Right lobe of liver (tissue), 6 donors: ENCODE data around the gene FFAR1. TPM values are rescaled to one million over a fixed set of nuclear protein-coding genes. Genes with fewer than 3 reads are reported as not detected.

Experiments used
- ATAC-seq, 4 donors: fragments of 200-7000 bp; cut with Tn5 transposase; one replicate each; pipeline ENCODE4 v1.9.1; 2020; ENCODE audit warnings: mild to moderate bottlenecking in 4 of 4, moderate library complexity in 4 of 4
- DNase-seq, 3 donors: peaks; one replicate each; pipeline ENCODE4 v3.0.0-alpha.2; 2020
- H3K27ac ChIP-seq, 3 donors: fragments of 200-600 bp; one replicate each; pipeline ENCODE4 v1.8.0; 2022
- H3K27me3 ChIP-seq, 2 donors: fragments of 200-600 bp; one replicate each; pipeline ENCODE4 v1.8.0; 2022
- H3K36me3 ChIP-seq, 4 donors: fragments of 200-600 bp; sonication (generic) in 1 of 4; one replicate each; pipeline versions ENCODE4 v1.5.1 to v1.8.0; 2017 to 2022; ENCODE audit warnings: control low read depth in 1 of 4
- H3K4me1 ChIP-seq, 4 donors: fragments of 200-600 bp; sonication (generic) in 1 of 4; one replicate each; pipeline versions ENCODE4 v1.5.1 to v1.8.0; 2017 to 2022; ENCODE audit warnings: control low read depth in 1 of 4
- H3K4me3 ChIP-seq, 3 donors: fragments of 200-600 bp; one replicate each; pipeline ENCODE4 v1.8.0; 2022
- H3K9me3 ChIP-seq, 4 donors: fragments of 200-600 bp; sonication (generic) in 1 of 4; one replicate each; pipeline versions ENCODE4 v1.5.1 to v1.8.0; 2017 to 2022; ENCODE audit warnings: control low read depth in 1 of 4
- POLR2A ChIP-seq: fragments of 450-650 bp; IDR thresholded peaks from one replicate; pipeline ENCODE4 v1.6.1; 2017; ENCODE audit warnings: antibody characterized with exemption, mild to moderate bottlenecking
- WGBS: methylation state at CpG from one replicate; pipeline ENCODE4 v1.1.6; 2018; ENCODE audit warnings: low coverage, low lambda C conversion rate; ENCODE audit not compliant: insufficient coverage; ENCODE audit errors: missing lambda C conversion rate; 5-methylcytosine and 5-hydroxymethylcytosine counted together
- intact Hi-C, 2 donors: fragments of 100-400 bp; cut with DNase I; formaldehyde crosslinking; loops; one replicate each; pipeline versions ENCODE4 v1.11.2 to v1.14.1; 2022
- total RNA-seq, 6 experiments: library from RNA; depleted of rRNA in 2 of 6; stranded (reverse); fragments of >200 nt in 2 of 6; fragmentation: NEBNext Ultra II Directional in 3 of 6; extraction: Animal tissue kit (Norgen Biotek cat#: 25700) in 3 of 6; gene quantifications; one replicate each; pipeline versions ENCODE4 v1.1.0 to v1.2.4, GENCODE V29; 2016 to 2023
- TF ChIP-seq, protein P1 (sequence below), 4 donors: fragments of 200-600 bp in 3 of 4; fragments of 450-650 bp in 1 of 4; IDR thresholded peaks; one replicate each; pipeline versions ENCODE4 v1.5.1 to v1.8.0; 2016 to 2022; ENCODE audit warnings: antibody characterized with exemption in 4 of 4, mild to moderate bottlenecking in 2 of 4
- donor health status: DM: no; HTN: yes; CAD: no.
- donor health status: DM: no; HTN: no; CAD: no.
- donor health status: DM: no; HTN: no; CAD: no.
- donor health status: DM: no; HTN: yes; CAD: no.
- donor health status: DM: no; HTN: yes; CAD: no.

The FFAR1 gene
- total RNA-seq, 6 experiments from 2014 or later, result not detected

DNA sequence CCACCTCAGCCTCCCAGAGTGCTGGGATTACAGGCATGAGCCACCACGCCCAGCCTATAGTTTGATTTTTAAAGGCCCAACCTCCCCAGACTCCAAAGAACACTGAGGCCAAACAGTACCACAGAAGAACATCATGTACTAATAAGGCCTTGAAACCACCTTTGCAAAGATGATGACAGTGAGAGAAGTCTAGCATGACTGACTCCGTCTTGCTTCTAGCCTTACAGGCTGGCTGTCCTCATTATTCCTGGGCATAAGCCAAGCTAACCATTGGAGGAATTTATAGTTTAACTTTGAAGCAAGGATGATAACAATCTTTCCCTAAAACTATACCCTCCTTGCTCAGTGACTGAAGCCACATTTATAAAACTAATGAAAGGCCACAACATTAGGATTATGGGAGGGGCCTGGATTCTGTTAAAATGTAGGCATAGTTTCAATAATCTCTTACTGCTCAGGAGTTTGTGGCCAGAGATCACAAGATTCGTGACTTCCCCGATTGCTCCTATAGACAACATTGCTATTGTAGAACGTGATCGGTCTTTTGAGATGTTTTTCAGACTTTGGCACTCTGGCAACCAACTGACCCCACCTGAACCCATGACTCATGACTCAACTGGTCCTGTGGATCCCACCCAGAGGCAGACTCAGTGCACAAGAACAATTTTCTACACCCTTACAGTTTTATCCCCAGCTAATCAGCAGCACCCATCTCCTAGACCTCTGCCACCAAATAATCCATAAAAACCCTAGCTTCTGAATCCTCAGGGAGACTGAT, 40.8 kb downstream of the FFAR1 start:
- intact Hi-C loops, result no loop called here
- H3K27me3 ChIP-seq, result no peaks in the 10 kb centered on the region
- DNase-seq, result no peak
- H3K36me3 ChIP-seq, result no peaks in the 10 kb centered on the region
- 91% methylated on average over 6 of the region's 6 CpGs for WGBS
- H3K9me3 ChIP-seq, result no peaks in the 10 kb centered on the region
- H3K4me3 ChIP-seq, result no peak overlapping the region
- no peaks in the 10 kb centered on the region for H3K4me1 ChIP-seq
- H3K27ac ChIP-seq, result no peak overlapping the region
- no peak for ATAC-seq
- TF ChIP-seq, protein P1, sequence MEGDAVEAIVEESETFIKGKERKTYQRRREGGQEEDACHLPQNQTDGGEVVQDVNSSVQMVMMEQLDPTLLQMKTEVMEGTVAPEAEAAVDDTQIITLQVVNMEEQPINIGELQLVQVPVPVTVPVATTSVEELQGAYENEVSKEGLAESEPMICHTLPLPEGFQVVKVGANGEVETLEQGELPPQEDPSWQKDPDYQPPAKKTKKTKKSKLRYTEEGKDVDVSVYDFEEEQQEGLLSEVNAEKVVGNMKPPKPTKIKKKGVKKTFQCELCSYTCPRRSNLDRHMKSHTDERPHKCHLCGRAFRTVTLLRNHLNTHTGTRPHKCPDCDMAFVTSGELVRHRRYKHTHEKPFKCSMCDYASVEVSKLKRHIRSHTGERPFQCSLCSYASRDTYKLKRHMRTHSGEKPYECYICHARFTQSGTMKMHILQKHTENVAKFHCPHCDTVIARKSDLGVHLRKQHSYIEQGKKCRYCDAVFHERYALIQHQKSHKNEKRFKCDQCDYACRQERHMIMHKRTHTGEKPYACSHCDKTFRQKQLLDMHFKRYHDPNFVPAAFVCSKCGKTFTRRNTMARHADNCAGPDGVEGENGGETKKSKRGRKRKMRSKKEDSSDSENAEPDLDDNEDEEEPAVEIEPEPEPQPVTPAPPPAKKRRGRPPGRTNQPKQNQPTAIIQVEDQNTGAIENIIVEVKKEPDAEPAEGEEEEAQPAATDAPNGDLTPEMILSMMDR (IDR thresholded peaks at IDR 0.05), result no peak
- TF ChIP-seq POLR2A, result no peak

DNA sequence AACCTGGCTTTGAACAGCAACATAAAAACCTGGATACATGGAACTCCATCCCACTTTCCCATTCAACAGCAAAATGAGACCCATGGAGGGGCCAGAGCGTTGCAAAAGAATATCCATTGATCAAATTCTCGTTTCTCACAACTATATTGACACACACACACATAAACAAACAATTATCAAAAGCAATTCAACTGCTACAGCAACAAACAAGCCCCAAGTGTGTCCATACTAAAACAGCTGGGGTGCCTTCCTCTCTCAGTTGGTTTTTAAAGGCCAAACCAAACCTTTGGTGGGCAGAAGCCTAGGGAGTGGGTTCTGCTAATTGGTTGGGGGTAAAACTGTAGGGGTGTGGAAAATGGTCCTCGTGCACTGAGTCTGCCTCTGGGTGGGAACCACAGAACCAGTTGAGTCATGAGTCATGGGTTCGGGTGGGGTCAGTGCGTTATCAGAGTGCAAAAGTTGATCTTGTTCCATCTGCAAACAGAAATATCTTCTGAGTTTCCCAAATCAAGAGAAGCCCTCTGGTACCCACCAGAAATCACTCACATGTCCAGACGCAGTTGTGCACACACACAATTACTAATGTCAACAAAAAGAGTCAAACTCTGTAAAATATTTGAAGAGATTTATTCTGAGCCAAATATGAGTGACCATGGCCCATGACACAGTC, 41.6 kb downstream of the FFAR1 start:
- Histone ChIP-seq H3K27ac (no peak overlapping the region), H3K36me3 (no peaks in the 10 kb centered on the region), H3K4me1 (no peaks in the 10 kb centered on the region), H3K9me3 (no peaks in the 10 kb centered on the region), H3K27me3 (no peaks in the 10 kb centered on the region), H3K4me3 (no peak overlapping the region)
- DNase-seq (no peak), ATAC-seq (no peak)
- TF ChIP-seq, protein P1 (IDR thresholded peaks at IDR 0.05), result no peak
- no peak for TF ChIP-seq POLR2A
- 36% methylated on average over 4 of the region's 6 CpGs for WGBS
- intact Hi-C loops, result no loop called here

DNA sequence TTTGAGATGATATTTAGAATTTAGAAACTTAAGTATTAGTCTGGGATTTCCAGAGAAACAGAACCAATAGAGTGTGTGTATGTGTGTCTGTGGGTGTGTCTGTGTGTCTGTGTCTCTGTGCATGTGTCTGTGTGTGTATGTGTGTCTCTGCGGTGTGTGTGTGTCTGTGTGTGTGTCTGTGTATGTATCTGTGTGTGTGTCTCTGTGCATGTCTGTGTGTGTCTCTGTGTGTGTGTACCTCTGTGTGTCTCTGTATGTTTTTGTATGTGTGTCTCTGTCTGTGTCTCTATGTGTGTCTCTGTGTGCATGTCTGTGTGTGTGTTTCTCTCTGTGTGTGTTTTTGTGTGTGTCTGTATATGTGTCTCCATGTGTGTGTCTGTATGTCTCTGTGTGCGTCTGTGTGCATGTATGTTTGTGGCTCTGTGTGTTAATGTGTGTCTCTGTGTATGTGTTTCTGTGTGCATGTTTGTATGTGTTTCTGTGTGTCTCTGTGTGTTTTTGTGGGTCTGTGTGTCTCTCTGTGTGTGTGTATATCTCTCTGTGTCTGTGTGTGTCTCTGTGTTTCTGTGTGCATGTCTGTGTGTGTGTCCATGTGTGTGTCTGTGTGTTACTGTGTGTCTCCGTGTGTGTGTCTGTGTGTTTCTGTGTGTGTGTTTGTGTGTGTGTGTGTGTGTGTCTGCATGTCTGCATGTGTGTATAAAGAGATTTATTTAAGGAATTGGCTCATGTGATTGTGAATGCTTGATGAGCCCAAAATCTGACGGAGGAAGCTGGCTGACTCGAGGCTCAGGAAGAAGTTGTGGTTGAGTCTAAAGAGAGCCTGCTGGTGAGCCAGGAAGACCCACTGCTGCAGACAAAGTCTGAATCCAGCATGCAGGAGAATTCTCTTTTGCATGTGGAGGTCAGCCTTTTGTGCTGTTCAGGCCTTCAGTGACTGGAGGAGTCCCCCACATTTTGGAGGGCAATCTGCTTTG, 45.3 kb downstream of the FFAR1 start:
- DNase-seq, result no peak
- H3K36me3 ChIP-seq, result no peaks in the 10 kb centered on the region
- no peak overlapping the region for H3K4me3 ChIP-seq
- WGBS, result 92% methylated on average over 2 of the region's 5 CpGs
- no peak for ATAC-seq
- TF ChIP-seq POLR2A, result no peak
- TF ChIP-seq, protein P1 (IDR thresholded peaks at IDR 0.05), result no peak
- H3K27me3 ChIP-seq, result no peaks in the 10 kb centered on the region
- intact Hi-C loops, result no loop called here
- H3K9me3 ChIP-seq, result no peaks in the 10 kb centered on the region
- H3K27ac ChIP-seq, result no peak overlapping the region
- H3K4me1 ChIP-seq, result no peaks in the 10 kb centered on the region

DNA sequence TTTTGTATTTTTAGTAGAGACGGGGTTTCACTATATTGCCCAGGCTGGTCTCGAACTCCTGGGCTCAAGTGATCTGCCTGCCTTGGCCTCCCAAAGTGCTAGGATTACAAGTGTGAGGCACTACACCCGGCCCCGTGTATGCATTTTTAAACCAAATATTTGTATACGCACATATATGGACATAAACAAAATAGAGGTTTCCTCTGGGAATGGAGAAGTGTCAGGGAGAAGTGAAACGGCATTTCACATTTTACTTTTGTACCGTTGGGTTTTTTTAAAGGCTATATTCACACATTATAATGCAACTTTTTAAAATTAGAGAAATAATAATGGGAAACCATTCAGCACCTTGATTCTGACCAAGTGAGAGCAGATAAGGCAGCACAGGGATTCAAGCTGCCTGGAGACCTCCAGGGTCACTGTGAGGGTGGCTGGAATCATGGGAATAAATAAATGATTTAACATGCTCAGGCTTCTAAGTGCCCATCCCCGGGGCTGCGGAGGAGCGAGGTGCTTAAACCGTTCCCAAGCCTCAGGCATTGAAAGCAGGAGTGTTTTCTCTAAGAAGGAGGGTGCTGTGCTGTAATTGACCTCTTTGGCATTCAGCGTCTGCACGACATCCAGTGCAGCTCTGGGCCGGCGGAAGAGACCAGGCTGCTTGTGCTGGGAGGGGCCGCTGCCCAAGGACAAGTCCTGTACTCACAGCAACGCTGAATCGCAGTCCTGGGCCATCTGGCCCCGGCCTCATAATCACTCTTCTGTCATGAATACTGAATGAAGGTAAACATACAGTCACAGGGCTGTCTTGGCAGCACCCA, 47.9 kb downstream of the FFAR1 start:
- no peak for TF ChIP-seq POLR2A
- TF ChIP-seq, protein P1 (IDR thresholded peaks at IDR 0.05), result no peak
- Histone ChIP-seq H3K27me3 (no peaks in the 10 kb centered on the region), H3K9me3 (no peaks in the 10 kb centered on the region), H3K27ac (no peak overlapping the region), H3K4me1 (no peaks in the 10 kb centered on the region), H3K4me3 (no peak overlapping the region), H3K36me3 (no peaks in the 10 kb centered on the region)
- intact Hi-C loops, result no loop called here
- WGBS, result 50% methylated on average over 5 of the region's 19 CpGs
- ATAC-seq, result peak; percentile 29 to 47 (median 30)
- DNase-seq, result no peak
